OCI-LY7 (cell line): ENCODE data around the gene VANGL1. TPM values are rescaled to one million over a fixed set of nuclear protein-coding genes. Genes with fewer than 3 reads are reported as not detected.

ENCODE experiments used
- BruUV-seq: library from RNA; stranded (reverse); fragments of 400-500 nt; replicated peaks from 2 replicates; lab custom pipeline; 2021; lab: Mats Ljungman, UMichigan
- CTCF ChIA-PET: fragments of 300-600 bp; sonication (Branson Sonifier 250); formaldehyde crosslinking; loops from one replicate; lab custom pipeline; 2022; ENCODE audit warnings: antibody characterized with exemption; ENCODE audit not compliant: unreplicated experiment; lab: Charles Lee
- POLR2A ChIA-PET: fragments of 300-600 bp; sonication (Branson Sonifier 250); formaldehyde crosslinking; loops from one replicate; lab custom pipeline; 2022; ENCODE audit warnings: antibody characterized with exemption; lab: Charles Lee
- DNase-seq: peaks from one replicate; pipeline ENCODE4 v3.0.0-alpha.2; 2015; ENCODE audit warnings: low spot score
- H2AFZ ChIP-seq: fragments of 200-600 bp; sonication (generic), shearing (Covaris generic); 2 replicates; pipeline ENCODE4 v1.6.1; 2014; ENCODE audit warnings: mild to moderate bottlenecking, antibody characterized with exemption, low read length, moderate library complexity
- H3K27ac ChIP-seq: fragments of 200-600 bp; sonication (generic); 2 replicates; pipeline ENCODE4 v1.5.1; 2014; ENCODE audit warnings: mixed run types, low read depth, mild to moderate bottlenecking, moderate library complexity, low read length, inconsistent platforms; ENCODE audit not compliant: poor library complexity, severe bottlenecking
- H3K36me3 ChIP-seq: fragments of 200-600 bp; sonication (generic); 2 replicates; pipeline ENCODE4 v1.6.1; 2014; ENCODE audit warnings: mild to moderate bottlenecking, antibody characterized with exemption, low read length, moderate library complexity, mixed read lengths; ENCODE audit not compliant: insufficient read depth
- H3K4me1 ChIP-seq: fragments of 200-600 bp; sonication (generic); 2 replicates; pipeline ENCODE4 v1.5.1; 2014; ENCODE audit warnings: mild to moderate bottlenecking, low read length; ENCODE audit not compliant: insufficient read depth, poor library complexity, severe bottlenecking
- H3K4me2 ChIP-seq: fragments of 200-600 bp; sonication (generic); 2 replicates; pipeline ENCODE4 v1.6.1; 2014; ENCODE audit warnings: mild to moderate bottlenecking, low read length
- H3K4me3 ChIP-seq: fragments of 200-600 bp; sonication (generic); 2 replicates; pipeline ENCODE4 v1.5.1; 2014; ENCODE audit warnings: mild to moderate bottlenecking, low read depth, low read length; ENCODE audit not compliant: poor library complexity, severe bottlenecking
- H3K79me2 ChIP-seq: fragments of 200-600 bp; sonication (generic); 2 replicates; pipeline ENCODE4 v1.6.1; 2016; ENCODE audit warnings: low read depth, mild to moderate bottlenecking, low read length, moderate library complexity, mixed read lengths; ENCODE audit not compliant: insufficient read depth
- H3K9me2 ChIP-seq: fragments of 200-600 bp; sonication (generic); 2 replicates; pipeline ENCODE4 v1.6.1; 2016; ENCODE audit warnings: mild to moderate bottlenecking, low read length, mixed read lengths; ENCODE audit not compliant: insufficient read depth
- H3K9me3 ChIP-seq: fragments of 200-600 bp; sonication (generic); 2 replicates; pipeline ENCODE4 v1.6.1; 2014; ENCODE audit warnings: mild to moderate bottlenecking, mixed run types, low read length, mixed read lengths
- H4K20me1 ChIP-seq: fragments of 200-600 bp; sonication (generic); 2 replicates; pipeline ENCODE4 v1.6.1; 2014; ENCODE audit warnings: mild to moderate bottlenecking, antibody characterized with exemption, low read length, moderate library complexity, mixed read lengths; ENCODE audit not compliant: insufficient read depth
- EZH2phosphoT487 ChIP-seq: fragments of 200-600 bp; sonication (generic); IDR thresholded peaks from 2 replicates; pipeline ENCODE4 v1.6.1; 2018; ENCODE audit warnings: low read depth, borderline replicate concordance, mild to moderate bottlenecking, mixed run types, antibody characterized with exemption, low read length, moderate library complexity, mixed read lengths
- intact Hi-C: fragments of 100-400 bp; cut with micrococcal nuclease; formaldehyde crosslinking; loops from one replicate; pipeline ENCODE4 v1.10.0; 2022; ENCODE audit not compliant: unreplicated experiment
- total RNA-seq, 2 experiments: library from RNA; depleted of rRNA in 1 of 2; stranded (reverse); fragments of >200 nt in 1 of 2; shearing (Covaris generic) in 1 of 2; gene quantifications; 2 replicates each; pipeline ENCODE4 v1.2.3, GENCODE V29; 2014 to 2022
- TF ChIP-seq, protein P1 (sequence below): fragments of 200-600 bp; sonication (generic); conservative IDR thresholded peaks from 2 replicates; pipeline ENCODE4 v1.5.1; 2014; ENCODE audit warnings: mild to moderate bottlenecking, antibody characterized with exemption, low read length, moderate library complexity, mixed read lengths

VANGL1 gene
- total RNA-seq, 2 experiments from 2014 or later, result 1.2 TPM; not detected in 1

- no peak overlapping the region for H3K27ac ChIP-seq
- no TSS peak for BruUV-seq
- H3K4me1 ChIP-seq, result no peaks in the 10 kb centered on the region
- no peaks in the 10 kb centered on the region for H3K9me2 ChIP-seq
- no peaks in the 10 kb centered on the region for H3K9me3 ChIP-seq
- no peak overlapping the region for H3K4me2 ChIP-seq
- ChIA-PET CTCF (no interaction called here), POLR2A (no interaction called here)
- H3K36me3 ChIP-seq, result no peaks in the 10 kb centered on the region
- no peak overlapping the region for H3K4me3 ChIP-seq
- no peak for DNase-seq
- no peaks in the 10 kb centered on the region for H4K20me1 ChIP-seq
- TF ChIP-seq, protein P1, sequence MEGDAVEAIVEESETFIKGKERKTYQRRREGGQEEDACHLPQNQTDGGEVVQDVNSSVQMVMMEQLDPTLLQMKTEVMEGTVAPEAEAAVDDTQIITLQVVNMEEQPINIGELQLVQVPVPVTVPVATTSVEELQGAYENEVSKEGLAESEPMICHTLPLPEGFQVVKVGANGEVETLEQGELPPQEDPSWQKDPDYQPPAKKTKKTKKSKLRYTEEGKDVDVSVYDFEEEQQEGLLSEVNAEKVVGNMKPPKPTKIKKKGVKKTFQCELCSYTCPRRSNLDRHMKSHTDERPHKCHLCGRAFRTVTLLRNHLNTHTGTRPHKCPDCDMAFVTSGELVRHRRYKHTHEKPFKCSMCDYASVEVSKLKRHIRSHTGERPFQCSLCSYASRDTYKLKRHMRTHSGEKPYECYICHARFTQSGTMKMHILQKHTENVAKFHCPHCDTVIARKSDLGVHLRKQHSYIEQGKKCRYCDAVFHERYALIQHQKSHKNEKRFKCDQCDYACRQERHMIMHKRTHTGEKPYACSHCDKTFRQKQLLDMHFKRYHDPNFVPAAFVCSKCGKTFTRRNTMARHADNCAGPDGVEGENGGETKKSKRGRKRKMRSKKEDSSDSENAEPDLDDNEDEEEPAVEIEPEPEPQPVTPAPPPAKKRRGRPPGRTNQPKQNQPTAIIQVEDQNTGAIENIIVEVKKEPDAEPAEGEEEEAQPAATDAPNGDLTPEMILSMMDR, result no peak
- no peak for TF ChIP-seq EZH2phosphoT487
- H2AFZ ChIP-seq, result no peak overlapping the region
- no peaks in the 10 kb centered on the region for H3K79me2 ChIP-seq
- intact Hi-C loops, result no loop called here
Measured at GRCh38 chr1:115722221-115722620, 80.5 kb downstream of the VANGL1 start.

- ChIA-PET CTCF (no interaction called here), POLR2A (no interaction called here)
- no peak for DNase-seq
- Histone ChIP-seq H3K4me3 (no peak overlapping the region), H3K27ac (no peak overlapping the region), H2AFZ (no peak overlapping the region), H3K4me1 (no peaks in the 10 kb centered on the region), H4K20me1 (no peaks in the 10 kb centered on the region), H3K9me2 (no peaks in the 10 kb centered on the region), H3K4me2 (no peak overlapping the region), H3K79me2 (no peaks in the 10 kb centered on the region), H3K9me3 (no peaks in the 10 kb centered on the region), H3K36me3 (no peaks in the 10 kb centered on the region)
- intact Hi-C loops, result no loop called here
- BruUV-seq, result no TSS peak
- TF ChIP-seq, protein P1, result no peak
- TF ChIP-seq EZH2phosphoT487, result no peak
Measured at GRCh38 chr1:115723756-115724155, 82.0 kb downstream of the VANGL1 start.

GRCh38 chr1:115725600-115725999, 83.8 kb downstream of the VANGL1 start:
- TF ChIP-seq EZH2phosphoT487, result no peak
- TF ChIP-seq, protein P1, result no peak
- Histone ChIP-seq H3K27ac (no peak overlapping the region), H4K20me1 (no peaks in the 10 kb centered on the region), H3K4me1 (no peaks in the 10 kb centered on the region), H2AFZ (no peak overlapping the region), H3K9me3 (no peaks in the 10 kb centered on the region), H3K79me2 (no peaks in the 10 kb centered on the region), H3K4me2 (no peak overlapping the region), H3K9me2 (no peaks in the 10 kb centered on the region), H3K4me3 (no peak overlapping the region), H3K36me3 (no peaks in the 10 kb centered on the region)
- intact Hi-C loops, result no loop called here
- no TSS peak for BruUV-seq
- POLR2A ChIA-PET, result interaction anchor here (0.6 to 1.0 kb wide), 3 partner anchors 8 to 1335 kb away, joined by 3 to 7 read pairs (median 4); no protein-coding TSS in a partner anchor
- DNase-seq, result no peak
- CTCF ChIA-PET, result no interaction called here
